ENCODE measurements around the gene DISP1. TPM values are rescaled to one million over a fixed set of nuclear protein-coding genes. Genes with fewer than 3 reads are reported as not detected.
A peak's percentile ranks its signal among the peaks of the same experiment; 100 is the strongest.

DISP1 gene
- total RNA-seq, 1 experiment from 2014 or later = 6.9 TPM

GRCh38 chr1:222769181-222769580 is 45.7 kb upstream of the DISP1 start:
- intact Hi-C loops (cut with micrococcal nuclease; ENCODE audit: unreplicated experiment) = no loop called here
- Histone ChIP-seq H4K20me1 (ENCODE audit: insufficient read depth) (no peaks in the 10 kb centered on the region), H3F3A (ENCODE audit: insufficient read depth, low read depth) (no peaks in the 10 kb centered on the region), H3K9me3 (ENCODE audit: insufficient read depth, low read depth) (0 out of 2 replicates have a peak, but pooled peaks cover 4% of the 10 kb centered on the region), H3K27me3 (ENCODE audit: insufficient read depth, low read depth) (peaks cover 39% of the 10 kb centered on the region), H2AFZ (no peak overlapping the region), H3K4me1 (replicated peaks; ENCODE audit: insufficient read depth) (no peaks in the 10 kb centered on the region), H3K27ac (no peak overlapping the region), H3K4me3 (no peak overlapping the region), H3K4me2 (no peak overlapping the region), H3K36me3 (ENCODE audit: low read depth) (no peaks in the 10 kb centered on the region), H3K9me2 (ENCODE audit: insufficient read depth) (no peaks in the 10 kb centered on the region), H3K79me2 (ENCODE audit: low read depth) (no peaks in the 10 kb centered on the region)
- BruUV-seq (replicated peaks) = no TSS peak
- CTCF ChIA-PET = no interaction called here
- TF ChIP-seq, protein P1, sequence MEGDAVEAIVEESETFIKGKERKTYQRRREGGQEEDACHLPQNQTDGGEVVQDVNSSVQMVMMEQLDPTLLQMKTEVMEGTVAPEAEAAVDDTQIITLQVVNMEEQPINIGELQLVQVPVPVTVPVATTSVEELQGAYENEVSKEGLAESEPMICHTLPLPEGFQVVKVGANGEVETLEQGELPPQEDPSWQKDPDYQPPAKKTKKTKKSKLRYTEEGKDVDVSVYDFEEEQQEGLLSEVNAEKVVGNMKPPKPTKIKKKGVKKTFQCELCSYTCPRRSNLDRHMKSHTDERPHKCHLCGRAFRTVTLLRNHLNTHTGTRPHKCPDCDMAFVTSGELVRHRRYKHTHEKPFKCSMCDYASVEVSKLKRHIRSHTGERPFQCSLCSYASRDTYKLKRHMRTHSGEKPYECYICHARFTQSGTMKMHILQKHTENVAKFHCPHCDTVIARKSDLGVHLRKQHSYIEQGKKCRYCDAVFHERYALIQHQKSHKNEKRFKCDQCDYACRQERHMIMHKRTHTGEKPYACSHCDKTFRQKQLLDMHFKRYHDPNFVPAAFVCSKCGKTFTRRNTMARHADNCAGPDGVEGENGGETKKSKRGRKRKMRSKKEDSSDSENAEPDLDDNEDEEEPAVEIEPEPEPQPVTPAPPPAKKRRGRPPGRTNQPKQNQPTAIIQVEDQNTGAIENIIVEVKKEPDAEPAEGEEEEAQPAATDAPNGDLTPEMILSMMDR (conservative IDR thresholded peaks at IDR 0.05) = peak; percentile 43
- TF ChIP-seq EZH2 (IDR thresholded peaks at IDR 0.05; ENCODE audit: low read depth) = no peak
- DNase-seq = no peak
- POLR2A ChIA-PET (ENCODE audit: unreplicated experiment) = no interaction called here

DNA sequence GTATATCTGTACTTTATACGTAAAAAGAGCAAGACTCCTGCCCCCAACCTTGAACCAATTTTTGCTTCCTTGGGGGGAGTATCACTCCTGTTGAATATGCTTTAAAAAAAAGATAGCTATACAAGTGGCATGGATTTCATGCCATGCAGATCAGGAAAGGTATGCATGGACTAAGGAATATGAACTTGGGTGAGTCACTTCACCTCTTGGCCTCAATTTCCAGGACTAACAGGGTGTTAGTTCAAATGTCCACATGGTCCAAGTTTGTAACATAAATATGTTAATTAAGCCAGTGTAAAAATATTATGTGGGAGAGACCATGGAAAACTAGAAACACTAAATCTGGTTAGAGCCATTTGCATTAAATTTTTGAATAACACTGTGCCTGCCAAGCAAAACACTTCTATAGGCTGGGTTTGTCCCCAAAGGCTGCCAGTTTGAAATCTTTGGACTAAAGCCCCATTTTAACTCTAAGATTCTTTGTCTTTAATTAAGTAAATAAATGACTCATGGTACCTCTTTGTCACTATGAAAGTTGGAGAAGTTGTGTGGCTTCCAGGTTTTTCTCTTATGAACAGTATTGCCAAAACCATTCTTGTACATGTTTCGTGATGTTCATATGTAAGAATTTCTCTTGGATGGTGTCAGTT is 44.7 kb upstream of the DISP1 start:
- no TSS peak for BruUV-seq (replicated peaks)
- Histone ChIP-seq H3K79me2 (ENCODE audit: low read depth) (no peaks in the 10 kb centered on the region), H3K9me3 (ENCODE audit: insufficient read depth, low read depth) (0 out of 2 replicates have a peak, but pooled peaks cover 4% of the 10 kb centered on the region), H4K20me1 (ENCODE audit: insufficient read depth) (no peaks in the 10 kb centered on the region), H3K4me1 (replicated peaks; ENCODE audit: insufficient read depth) (no peaks in the 10 kb centered on the region), H3K4me2 (no peak overlapping the region), H3F3A (ENCODE audit: insufficient read depth, low read depth) (no peaks in the 10 kb centered on the region), H3K27me3 (ENCODE audit: insufficient read depth, low read depth) (peaks cover 45% of the 10 kb centered on the region), H3K27ac (no peak overlapping the region), H2AFZ (no peak overlapping the region), H3K4me3 (no peak overlapping the region), H3K36me3 (ENCODE audit: low read depth) (no peaks in the 10 kb centered on the region), H3K9me2 (ENCODE audit: insufficient read depth) (no peaks in the 10 kb centered on the region)
- no peak for DNase-seq
- intact Hi-C loops (cut with micrococcal nuclease; ENCODE audit: unreplicated experiment) = no loop called here
- CTCF ChIA-PET = no interaction called here
- TF ChIP-seq, protein P1 (conservative IDR thresholded peaks at IDR 0.05) = no peak
- no peak for TF ChIP-seq EZH2 (IDR thresholded peaks at IDR 0.05; ENCODE audit: low read depth)
- POLR2A ChIA-PET (ENCODE audit: unreplicated experiment) = no interaction called here

GRCh38 chr1:222772996-222773379 is 41.9 kb upstream of the DISP1 start:
- Histone ChIP-seq H3F3A (ENCODE audit: insufficient read depth, low read depth) (peaks cover 5% of the 10 kb centered on the region; the same call in 1 of the 2 replicates), H3K9me2 (ENCODE audit: insufficient read depth) (no peaks in the 10 kb centered on the region), H3K79me2 (ENCODE audit: low read depth) (no peaks in the 10 kb centered on the region), H3K4me3 (no peak overlapping the region), H3K27me3 (ENCODE audit: insufficient read depth, low read depth) (peaks cover 44% of the 10 kb centered on the region), H3K4me1 (replicated peaks; ENCODE audit: insufficient read depth) (no peaks in the 10 kb centered on the region), H4K20me1 (ENCODE audit: insufficient read depth) (no peaks in the 10 kb centered on the region), H3K9me3 (ENCODE audit: insufficient read depth, low read depth) (0 out of 2 replicates have a peak, but pooled peaks cover 4% of the 10 kb centered on the region), H3K36me3 (ENCODE audit: low read depth) (no peaks in the 10 kb centered on the region), H3K4me2 (no peak overlapping the region), H3K27ac (no peak overlapping the region), H2AFZ (no peak overlapping the region)
- POLR2A ChIA-PET (ENCODE audit: unreplicated experiment) = no interaction called here
- CTCF ChIA-PET = no interaction called here
- no peak for TF ChIP-seq EZH2 (IDR thresholded peaks at IDR 0.05; ENCODE audit: low read depth)
- TF ChIP-seq, protein P1 (conservative IDR thresholded peaks at IDR 0.05) = no peak
- no peak for DNase-seq
- intact Hi-C loops (cut with micrococcal nuclease; ENCODE audit: unreplicated experiment) = no loop called here
- no TSS peak for BruUV-seq (replicated peaks)

All from PC-9 (cell line).